HUES48 (cell line): ENCODE data around the gene SMURF1.
"Not testable (repeated sequence)": the region's sequence is repeated elsewhere in the genome, so short reads cannot be mapped to it uniquely, and the experiment has no call there.

Source experiments
- H3K27ac ChIP-seq: one replicate; pipeline ENCODE4 v1.7.0; 2013; ENCODE audit warnings: low read depth, low read length, inconsistent platforms
- H3K27me3 ChIP-seq: 2 replicates; pipeline ENCODE4 v1.6.1; 2013; ENCODE audit warnings: mild to moderate bottlenecking, low read length; ENCODE audit not compliant: control insufficient read depth, insufficient read depth
- H3K36me3 ChIP-seq: 2 replicates; pipeline ENCODE4 v1.6.1; 2013; ENCODE audit warnings: low read length; ENCODE audit not compliant: control insufficient read depth, insufficient read depth
- H3K4me1 ChIP-seq: 2 replicates; pipeline ENCODE4 v1.6.1; 2013; ENCODE audit warnings: mild to moderate bottlenecking, low read length; ENCODE audit not compliant: control insufficient read depth, insufficient read depth
- H3K4me3 ChIP-seq: 2 replicates; pipeline ENCODE4 v1.5.1; 2013; ENCODE audit warnings: mild to moderate bottlenecking, low read depth, low read length
- H3K9ac ChIP-seq: 2 replicates; pipeline ENCODE4 v1.6.1; 2013; ENCODE audit warnings: mild to moderate bottlenecking, low read depth, low read length, moderate library complexity
- H3K9me3 ChIP-seq: 2 replicates; pipeline ENCODE4 v1.6.1; 2013; ENCODE audit warnings: low read length; ENCODE audit not compliant: control insufficient read depth, insufficient read depth

SMURF1 gene

GRCh38 chr7:99046722-99047121, 97.2 kb downstream of the SMURF1 start:
- Histone ChIP-seq H3K9me3 (no peaks in the 10 kb centered on the region), H3K27me3 (no peaks in the 10 kb centered on the region), H3K4me3 (no peak overlapping the region), H3K27ac (no peak overlapping the region), H3K9ac (no peak overlapping the region), H3K36me3 (peaks cover 85% of the 10 kb centered on the region), H3K4me1 (no peaks in the 10 kb centered on the region)

DNA sequence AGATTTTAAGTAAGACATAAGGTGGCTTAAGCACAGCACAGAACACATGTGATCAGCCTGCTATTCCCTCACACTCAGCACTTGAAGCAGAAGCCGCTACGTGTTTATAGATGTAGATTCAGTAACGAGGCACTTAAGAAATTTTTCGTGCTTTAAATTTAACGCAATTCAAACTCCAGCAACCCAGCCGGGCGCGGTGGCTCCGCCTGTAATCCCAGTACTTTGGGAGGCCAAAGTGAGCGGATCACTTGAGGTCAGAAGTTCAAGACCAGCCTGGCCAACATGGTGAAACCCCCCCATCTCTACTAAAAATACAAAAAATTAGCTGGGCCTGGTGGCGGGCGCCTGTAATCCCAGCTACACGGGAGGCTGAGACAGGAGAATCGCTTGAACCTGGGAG, 97.6 kb downstream of the SMURF1 start:
- H3K4me1 ChIP-seq, H3K9ac ChIP-seq, H3K9me3 ChIP-seq, H3K27me3 ChIP-seq, H3K4me3 ChIP-seq, H3K27ac ChIP-seq: not testable (repeated sequence)
- H3K36me3 ChIP-seq = peaks cover 85% of the 10 kb centered on the region

DNA sequence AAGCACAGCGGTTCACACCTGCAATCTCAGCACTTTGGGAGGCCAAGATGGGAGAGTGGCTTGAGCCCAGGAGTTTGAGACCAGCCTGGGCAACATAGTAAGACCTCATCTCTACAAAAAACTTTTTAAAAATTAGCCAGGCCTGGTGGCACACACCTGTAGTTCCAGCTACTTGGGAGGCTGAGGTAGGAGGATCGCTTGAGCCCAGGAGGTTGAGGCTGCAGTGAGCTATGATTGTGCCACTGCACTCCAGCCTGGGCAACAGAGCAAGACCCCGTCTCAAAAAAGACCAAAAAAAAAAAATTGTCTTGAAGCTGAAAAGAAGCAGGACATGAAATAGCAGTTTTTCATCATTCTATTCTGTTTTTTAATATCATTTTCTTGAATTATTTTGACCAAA, 99.0 kb downstream of the SMURF1 start:
- not testable (repeated sequence) for H3K27ac ChIP-seq, H3K4me3 ChIP-seq, H3K9ac ChIP-seq, H3K27me3 ChIP-seq, H3K4me1 ChIP-seq, H3K9me3 ChIP-seq
- peaks cover 82% of the 10 kb centered on the region for H3K36me3 ChIP-seq

DNA sequence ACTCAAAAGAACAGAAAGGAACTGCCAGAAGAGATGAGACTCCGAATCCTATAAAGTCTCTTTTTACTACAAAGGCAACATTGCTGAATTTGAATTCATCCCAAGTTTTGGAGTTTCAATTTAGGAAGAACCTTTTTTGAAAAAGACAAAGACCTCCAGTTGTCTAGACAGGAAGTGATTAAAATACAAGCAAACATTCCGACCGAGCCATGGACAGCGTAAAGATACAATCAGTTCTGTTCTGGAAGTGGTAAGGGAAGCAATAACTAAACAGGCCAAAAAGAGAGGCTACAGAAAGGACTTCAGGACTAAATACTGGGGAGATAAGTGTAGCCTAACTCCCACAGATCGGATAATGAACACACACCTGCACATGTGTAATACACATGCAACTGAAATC, 101.0 kb downstream of the SMURF1 start:
- H3K27me3 ChIP-seq = no peaks in the 10 kb centered on the region
- peaks cover 81% of the 10 kb centered on the region for H3K36me3 ChIP-seq

DNA sequence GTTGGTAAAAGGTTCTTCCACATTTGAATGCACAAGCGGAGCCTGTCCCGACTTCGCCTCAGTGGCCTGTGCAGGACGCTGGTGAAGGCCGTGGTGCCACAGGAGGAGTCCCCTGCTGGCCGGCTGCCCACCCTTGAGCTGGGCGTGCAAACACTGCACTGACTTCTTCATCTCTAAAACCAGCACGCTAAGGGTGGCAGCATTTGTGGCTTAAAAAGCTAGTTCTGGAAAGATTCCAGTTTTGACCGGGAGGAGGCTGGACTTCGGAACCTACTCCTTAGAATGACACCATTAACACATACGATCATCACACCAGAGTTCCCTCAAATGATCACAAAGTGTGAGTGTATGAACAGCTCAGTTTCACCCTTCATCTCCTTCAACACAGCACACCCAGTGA, 102.4 kb downstream of the SMURF1 start:
- Histone ChIP-seq H3K9ac (no peak overlapping the region), H3K27ac (no peak overlapping the region), H3K36me3 (peaks cover 82% of the 10 kb centered on the region), H3K4me1 (no peaks in the 10 kb centered on the region), H3K4me3 (no peak overlapping the region), H3K9me3 (no peaks in the 10 kb centered on the region), H3K27me3 (no peaks in the 10 kb centered on the region)

More for the DNA sequence above, 101.0 kb downstream of the SMURF1 start:
- no peak overlapping the region for H3K9ac ChIP-seq
- no peaks in the 10 kb centered on the region for H3K9me3 ChIP-seq
- no peak overlapping the region for H3K27ac ChIP-seq
- no peak overlapping the region for H3K4me3 ChIP-seq
- no peaks in the 10 kb centered on the region for H3K4me1 ChIP-seq

- peak overlapping the region; percentile 62 for H3K27ac ChIP-seq
- H3K9ac ChIP-seq = no peak overlapping the region
- H3K9me3 ChIP-seq = no peaks in the 10 kb centered on the region
- no peak overlapping the region for H3K4me3 ChIP-seq
- no peaks in the 10 kb centered on the region for H3K4me1 ChIP-seq
- no peaks in the 10 kb centered on the region for H3K27me3 ChIP-seq
- peaks cover 84% of the 10 kb centered on the region for H3K36me3 ChIP-seq
Measured at GRCh38 chr7:99040104-99040958, 103.6 kb downstream of the SMURF1 start.

GRCh38 chr7:99039384-99039891, 104.5 kb downstream of the SMURF1 start:
- Histone ChIP-seq H3K9ac (no peak overlapping the region), H3K4me1 (no peaks in the 10 kb centered on the region), H3K9me3 (no peaks in the 10 kb centered on the region), H3K27me3 (no peaks in the 10 kb centered on the region), H3K36me3 (peaks cover 86% of the 10 kb centered on the region), H3K27ac (no peak overlapping the region), H3K4me3 (no peak overlapping the region)

DNA sequence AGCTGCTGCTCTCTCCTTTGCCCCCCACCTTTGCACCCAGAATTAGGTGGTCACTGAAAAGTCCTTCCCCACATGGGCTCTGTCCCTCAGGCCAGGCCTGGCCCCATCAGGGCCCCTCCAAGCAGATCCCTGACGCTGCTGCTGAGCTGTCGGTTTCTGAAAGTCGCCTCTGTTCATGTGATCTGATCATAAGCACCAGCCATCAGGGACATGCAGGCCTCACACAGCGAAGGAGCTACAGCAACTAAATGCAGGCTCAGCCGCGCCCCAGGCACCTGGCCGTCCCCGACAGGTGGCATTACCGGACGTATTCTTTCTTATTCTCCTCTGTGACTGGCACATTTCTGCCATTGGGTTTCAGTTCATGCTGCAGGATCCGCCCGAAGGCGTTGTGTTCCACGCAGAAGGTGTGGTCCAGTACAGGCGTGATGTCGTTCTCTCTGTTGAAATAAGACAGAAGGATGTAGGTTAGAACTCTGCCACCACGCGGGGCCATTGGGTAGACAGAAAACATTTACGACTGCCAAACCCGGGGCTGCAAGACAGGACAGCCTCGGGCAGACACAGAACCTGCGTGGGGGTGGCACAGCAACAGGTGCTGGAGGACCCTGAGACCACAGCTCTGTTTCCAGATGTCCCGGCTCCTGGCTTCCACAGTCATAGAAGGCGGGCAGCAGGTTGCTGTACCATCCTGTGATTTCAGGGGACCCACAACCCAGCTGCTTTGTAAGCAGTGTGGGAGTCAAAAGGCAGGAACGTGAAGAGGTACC, 105.6 kb downstream of the SMURF1 start:
- H3K9me3 ChIP-seq = no peaks in the 10 kb centered on the region
- H3K4me1 ChIP-seq = no peaks in the 10 kb centered on the region
- H3K9ac ChIP-seq = no peak overlapping the region
- H3K36me3 ChIP-seq = peaks cover 87% of the 10 kb centered on the region
- no peak overlapping the region for H3K4me3 ChIP-seq
- no peak overlapping the region for H3K27ac ChIP-seq
- H3K27me3 ChIP-seq = no peaks in the 10 kb centered on the region

- Histone ChIP-seq H3K36me3 (peaks cover 87% of the 10 kb centered on the region), H3K9ac (no peak overlapping the region), H3K9me3 (no peaks in the 10 kb centered on the region), H3K4me1 (no peaks in the 10 kb centered on the region), H3K4me3 (no peak overlapping the region), H3K27me3 (no peaks in the 10 kb centered on the region), H3K27ac (no peak overlapping the region)
Measured at GRCh38 chr7:99037327-99037940, 106.5 kb downstream of the SMURF1 start.

DNA sequence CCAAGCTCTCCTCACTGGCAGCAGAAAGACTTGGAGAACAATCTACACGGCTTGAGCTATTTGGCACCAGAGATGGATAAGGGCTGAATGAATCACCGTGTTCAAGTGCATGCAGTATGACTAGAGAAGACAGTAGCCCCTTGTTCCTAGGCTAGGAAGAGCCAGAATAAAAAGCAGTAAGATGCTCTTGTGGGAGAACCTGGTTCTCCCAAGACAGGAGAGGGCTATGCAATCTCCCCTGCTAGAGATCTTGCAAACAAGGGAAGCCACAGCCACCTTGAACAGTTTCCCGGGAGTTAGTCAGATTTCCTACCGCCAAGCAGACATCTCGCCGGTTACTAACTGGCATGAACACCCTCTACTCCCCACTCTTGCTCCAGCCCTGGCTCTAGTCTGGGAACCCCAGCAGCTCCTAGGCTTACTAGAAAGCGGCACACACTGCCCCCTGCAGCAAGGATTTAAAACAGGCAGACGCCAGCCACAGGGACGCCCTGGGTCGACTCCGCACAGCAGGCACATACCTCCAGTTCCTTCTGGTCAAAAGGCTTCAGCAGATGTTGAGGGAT, 107.3 kb downstream of the SMURF1 start:
- Histone ChIP-seq H3K36me3 (peaks cover 89% of the 10 kb centered on the region), H3K27me3 (no peaks in the 10 kb centered on the region), H3K9ac (no peak overlapping the region), H3K4me3 (no peak overlapping the region), H3K9me3 (no peaks in the 10 kb centered on the region), H3K27ac (no peak overlapping the region), H3K4me1 (no peaks in the 10 kb centered on the region)
